HepG2 (cell line): ENCODE results near the gene SNX22. TPM values are rescaled to one million over a fixed set of nuclear protein-coding genes. Genes with fewer than 3 reads are reported as not detected.

Experiments
- BORCS8-MEF2B ChIP-seq: sonication (generic); formaldehyde crosslinking; IDR thresholded peaks from 2 replicates; pipeline ENCODE4 v1.8.0; 2022; ENCODE audit warnings: mild to moderate bottlenecking, missing genetic modification reagents
- CBX5 ChIP-seq: sonication (generic); formaldehyde crosslinking; IDR thresholded peaks from 2 replicates; pipeline ENCODE4 v1.4.0; 2020; ENCODE audit warnings: missing genetic modification reagents, borderline replicate concordance
- FOXA3 ChIP-seq: IDR thresholded peaks from 2 replicates; pipeline ENCODE4 v1.6.1; 2016; ENCODE audit warnings: missing genetic modification reagents, missing compliant biosample characterization
- KAT2B ChIP-seq: fragments of 150-350 bp; IDR thresholded peaks from 2 replicates; pipeline ENCODE4 v1.6.1; 2014; ENCODE audit warnings: low read depth, low read length, borderline replicate concordance
- PHF20 ChIP-seq: sonication (generic); formaldehyde crosslinking; IDR thresholded peaks from 2 replicates; pipeline ENCODE4 v1.5.0; 2020; ENCODE audit warnings: mild to moderate bottlenecking, missing genetic modification reagents
- PRMT3 ChIP-seq: sonication (generic); formaldehyde crosslinking; IDR thresholded peaks from 2 replicates; pipeline ENCODE4 v1.8.1; 2022; ENCODE audit warnings: low read depth, mild to moderate bottlenecking, moderate library complexity, missing genetic modification reagents, borderline replicate concordance
- SALL2 ChIP-seq: sonication (generic); formaldehyde crosslinking; IDR thresholded peaks from 2 replicates; pipeline ENCODE4 v1.8.1; 2023; ENCODE audit warnings: mild to moderate bottlenecking, missing genetic modification reagents, inconsistent platforms
- ZBTB21 ChIP-seq: sonication (generic); formaldehyde crosslinking; IDR thresholded peaks from 2 replicates; pipeline ENCODE4 v1.4.0; 2020; ENCODE audit warnings: missing genetic modification reagents
- ZNF556 ChIP-seq: sonication (generic); formaldehyde crosslinking; IDR thresholded peaks from 2 replicates; pipeline ENCODE4 v1.4.0; 2020; ENCODE audit warnings: mild to moderate bottlenecking, missing genetic modification reagents, borderline replicate concordance
- ZNF589 ChIP-seq: sonication (generic); formaldehyde crosslinking; conservative IDR thresholded peaks from 2 replicates; pipeline ENCODE4 v1.8.0; 2022; ENCODE audit warnings: mild to moderate bottlenecking, moderate library complexity, missing genetic modification reagents
- polyA plus RNA-seq, 8 experiments: library from polyadenylated mRNA; depleted of rRNA in 3 of 8; stranded (reverse) in 7 of 8; unstranded in 1 of 8; fragments of >200 nt; fragmentation: Illumina TruSeq in 4 of 8; extraction: Trizol in 4 of 8; gene quantifications; 2 replicates each; pipeline versions ENCODE4 v1.2.1 to v1.2.3, GENCODE V29; 2011 to 2016; ENCODE audit warnings: low read depth in 4 of 8, missing spikeins in 1 of 8, mixed read lengths in 1 of 8; ENCODE audit not compliant: insufficient read depth in 1 of 8
- total RNA-seq, 5 experiments: library from RNA; depleted of rRNA; stranded (reverse); fragments of >200 nt; fragmentation: Illumina TruSeq; extraction: Trizol; gene quantifications; 2 replicates each; pipeline ENCODE4 v1.2.3, GENCODE V29; 2016; ENCODE audit warnings: low read depth in 1 of 5
- TF ChIP-seq, protein P1 (sequence below): sonication (generic); formaldehyde crosslinking; IDR thresholded peaks from 2 replicates; pipeline ENCODE4 v1.4.0; 2020; ENCODE audit warnings: missing genetic modification reagents, borderline replicate concordance
- TF ChIP-seq, protein P2 (sequence below): sonication (generic); formaldehyde crosslinking; IDR thresholded peaks from 2 replicates; pipeline ENCODE4 v1.8.1; 2022; ENCODE audit warnings: mild to moderate bottlenecking, missing genetic modification reagents
- TF ChIP-seq, protein P3 (sequence below): sonication (generic); formaldehyde crosslinking; IDR thresholded peaks from 2 replicates; pipeline ENCODE4 v1.5.0; 2020; ENCODE audit warnings: mild to moderate bottlenecking, missing genetic modification reagents, borderline replicate concordance
- TF ChIP-seq, protein P4 (sequence below): sonication (generic); formaldehyde crosslinking; IDR thresholded peaks from 2 replicates; pipeline ENCODE4 v1.5.1; 2020; ENCODE audit warnings: missing genetic modification reagents, mild to moderate bottlenecking, borderline replicate concordance

SNX22 gene
- total and polyA plus RNA-seq, 2 of the 13 experiments (the other 11 are each of a cell fraction or from before 2014, with no cell fraction given): 2.3 to 5.5 TPM

DNA sequence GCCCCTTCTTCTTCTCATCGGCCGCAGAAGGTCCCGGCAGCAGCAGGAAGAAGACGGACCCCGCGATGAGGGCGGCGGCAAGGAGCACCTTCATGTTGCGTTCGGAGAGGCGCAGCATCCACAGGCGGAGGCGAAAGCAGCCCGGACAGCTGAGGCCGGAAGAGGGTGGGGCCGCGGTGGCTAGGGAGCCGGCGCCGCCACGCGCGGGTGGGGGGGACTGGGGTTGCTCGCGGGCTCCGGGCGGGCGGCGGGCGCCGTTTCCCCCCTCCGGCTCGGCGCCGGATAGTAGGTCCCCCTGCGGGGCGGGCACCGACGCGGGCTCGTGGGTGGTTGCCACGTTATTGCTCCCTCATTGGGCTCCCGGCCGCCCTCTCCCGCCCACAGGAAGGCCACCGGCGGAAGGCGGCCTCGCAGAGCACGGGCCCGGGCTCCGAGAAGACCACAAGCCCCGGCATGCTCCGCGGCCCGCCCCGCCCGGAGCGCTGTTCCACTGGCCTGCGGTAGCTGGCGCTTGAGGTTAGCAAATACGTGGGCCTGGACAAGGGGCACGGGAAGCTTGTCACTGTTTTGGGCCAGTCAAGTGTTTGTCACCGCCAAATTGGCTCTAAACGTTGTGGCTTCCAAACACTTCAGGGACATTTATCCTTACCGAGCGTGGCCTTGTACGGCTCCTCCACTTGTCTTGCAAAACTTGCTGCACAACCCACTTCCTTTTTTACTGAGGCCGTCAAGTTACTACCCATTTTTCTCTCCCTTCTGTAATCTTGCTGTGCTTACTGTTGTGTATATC, 11.5 kb downstream of the SNX22 start, which contains the start of gene PPIB (continued):
- TF ChIP-seq SALL2 (peak; percentile 79), BORCS8-MEF2B (CRISPR knock-in tag) (peak; percentile 52; the same call in 1 of the 2 replicates), FOXA3 (CRISPR knock-in tag) (peak; percentile 35; the same call in 1 of the 2 replicates), CBX5 (no peak), ZNF589 (CRISPR knock-in tag) (0 out of 2 replicates have a peak, but pooled peaks have one; percentile 61), ZNF556 (CRISPR knock-in tag) (peak; percentile 34; the same call in 1 of the 2 replicates), PRMT3 (no peak; the same call in 1 of the 2 replicates), PHF20 (CRISPR knock-in tag) (peak; percentile 57), ZBTB21 (no peak), KAT2B (no peak)
- TF ChIP-seq, protein P1, sequence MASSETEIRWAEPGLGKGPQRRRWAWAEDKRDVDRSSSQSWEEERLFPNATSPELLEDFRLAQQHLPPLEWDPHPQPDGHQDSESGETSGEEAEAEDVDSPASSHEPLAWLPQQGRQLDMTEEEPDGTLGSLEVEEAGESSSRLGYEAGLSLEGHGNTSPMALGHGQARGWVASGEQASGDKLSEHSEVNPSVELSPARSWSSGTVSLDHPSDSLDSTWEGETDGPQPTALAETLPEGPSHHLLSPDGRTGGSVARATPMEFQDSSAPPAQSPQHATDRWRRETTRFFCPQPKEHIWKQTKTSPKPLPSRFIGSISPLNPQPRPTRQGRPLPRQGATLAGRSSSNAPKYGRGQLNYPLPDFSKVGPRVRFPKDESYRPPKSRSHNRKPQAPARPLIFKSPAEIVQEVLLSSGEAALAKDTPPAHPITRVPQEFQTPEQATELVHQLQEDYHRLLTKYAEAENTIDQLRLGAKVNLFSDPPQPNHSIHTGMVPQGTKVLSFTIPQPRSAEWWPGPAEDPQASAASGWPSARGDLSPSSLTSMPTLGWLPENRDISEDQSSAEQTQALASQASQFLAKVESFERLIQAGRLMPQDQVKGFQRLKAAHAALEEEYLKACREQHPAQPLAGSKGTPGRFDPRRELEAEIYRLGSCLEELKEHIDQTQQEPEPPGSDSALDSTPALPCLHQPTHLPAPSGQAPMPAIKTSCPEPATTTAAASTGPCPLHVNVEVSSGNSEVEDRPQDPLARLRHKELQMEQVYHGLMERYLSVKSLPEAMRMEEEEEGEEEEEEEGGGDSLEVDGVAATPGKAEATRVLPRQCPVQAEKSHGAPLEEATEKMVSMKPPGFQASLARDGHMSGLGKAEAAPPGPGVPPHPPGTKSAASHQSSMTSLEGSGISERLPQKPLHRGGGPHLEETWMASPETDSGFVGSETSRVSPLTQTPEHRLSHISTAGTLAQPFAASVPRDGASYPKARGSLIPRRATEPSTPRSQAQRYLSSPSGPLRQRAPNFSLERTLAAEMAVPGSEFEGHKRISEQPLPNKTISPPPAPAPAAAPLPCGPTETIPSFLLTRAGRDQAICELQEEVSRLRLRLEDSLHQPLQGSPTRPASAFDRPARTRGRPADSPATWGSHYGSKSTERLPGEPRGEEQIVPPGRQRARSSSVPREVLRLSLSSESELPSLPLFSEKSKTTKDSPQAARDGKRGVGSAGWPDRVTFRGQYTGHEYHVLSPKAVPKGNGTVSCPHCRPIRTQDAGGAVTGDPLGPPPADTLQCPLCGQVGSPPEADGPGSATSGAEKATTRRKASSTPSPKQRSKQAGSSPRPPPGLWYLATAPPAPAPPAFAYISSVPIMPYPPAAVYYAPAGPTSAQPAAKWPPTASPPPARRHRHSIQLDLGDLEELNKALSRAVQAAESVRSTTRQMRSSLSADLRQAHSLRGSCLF: no peak
- TF ChIP-seq, protein P2, sequence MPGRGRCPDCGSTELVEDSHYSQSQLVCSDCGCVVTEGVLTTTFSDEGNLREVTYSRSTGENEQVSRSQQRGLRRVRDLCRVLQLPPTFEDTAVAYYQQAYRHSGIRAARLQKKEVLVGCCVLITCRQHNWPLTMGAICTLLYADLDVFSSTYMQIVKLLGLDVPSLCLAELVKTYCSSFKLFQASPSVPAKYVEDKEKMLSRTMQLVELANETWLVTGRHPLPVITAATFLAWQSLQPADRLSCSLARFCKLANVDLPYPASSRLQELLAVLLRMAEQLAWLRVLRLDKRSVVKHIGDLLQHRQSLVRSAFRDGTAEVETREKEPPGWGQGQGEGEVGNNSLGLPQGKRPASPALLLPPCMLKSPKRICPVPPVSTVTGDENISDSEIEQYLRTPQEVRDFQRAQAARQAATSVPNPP: no peak; the same call in 1 of the 2 replicates
- TF ChIP-seq, protein P3, sequence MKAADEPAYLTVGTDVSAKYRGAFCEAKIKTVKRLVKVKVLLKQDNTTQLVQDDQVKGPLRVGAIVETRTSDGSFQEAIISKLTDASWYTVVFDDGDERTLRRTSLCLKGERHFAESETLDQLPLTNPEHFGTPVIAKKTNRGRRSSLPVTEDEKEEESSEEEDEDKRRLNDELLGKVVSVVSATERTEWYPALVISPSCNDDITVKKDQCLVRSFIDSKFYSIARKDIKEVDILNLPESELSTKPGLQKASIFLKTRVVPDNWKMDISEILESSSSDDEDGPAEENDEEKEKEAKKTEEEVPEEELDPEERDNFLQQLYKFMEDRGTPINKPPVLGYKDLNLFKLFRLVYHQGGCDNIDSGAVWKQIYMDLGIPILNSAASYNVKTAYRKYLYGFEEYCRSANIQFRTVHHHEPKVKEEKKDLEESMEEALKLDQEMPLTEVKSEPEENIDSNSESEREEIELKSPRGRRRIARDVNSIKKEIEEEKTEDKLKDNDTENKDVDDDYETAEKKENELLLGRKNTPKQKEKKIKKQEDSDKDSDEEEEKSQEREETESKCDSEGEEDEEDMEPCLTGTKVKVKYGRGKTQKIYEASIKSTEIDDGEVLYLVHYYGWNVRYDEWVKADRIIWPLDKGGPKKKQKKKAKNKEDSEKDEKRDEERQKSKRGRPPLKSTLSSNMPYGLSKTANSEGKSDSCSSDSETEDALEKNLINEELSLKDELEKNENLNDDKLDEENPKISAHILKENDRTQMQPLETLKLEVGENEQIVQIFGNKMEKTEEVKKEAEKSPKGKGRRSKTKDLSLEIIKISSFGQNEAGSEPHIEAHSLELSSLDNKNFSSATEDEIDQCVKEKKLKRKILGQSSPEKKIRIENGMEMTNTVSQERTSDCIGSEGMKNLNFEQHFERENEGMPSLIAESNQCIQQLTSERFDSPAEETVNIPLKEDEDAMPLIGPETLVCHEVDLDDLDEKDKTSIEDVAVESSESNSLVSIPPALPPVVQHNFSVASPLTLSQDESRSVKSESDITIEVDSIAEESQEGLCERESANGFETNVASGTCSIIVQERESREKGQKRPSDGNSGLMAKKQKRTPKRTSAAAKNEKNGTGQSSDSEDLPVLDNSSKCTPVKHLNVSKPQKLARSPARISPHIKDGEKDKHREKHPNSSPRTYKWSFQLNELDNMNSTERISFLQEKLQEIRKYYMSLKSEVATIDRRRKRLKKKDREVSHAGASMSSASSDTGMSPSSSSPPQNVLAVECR (CRISPR knock-in tag): peak; percentile 89
- TF ChIP-seq, protein P4, sequence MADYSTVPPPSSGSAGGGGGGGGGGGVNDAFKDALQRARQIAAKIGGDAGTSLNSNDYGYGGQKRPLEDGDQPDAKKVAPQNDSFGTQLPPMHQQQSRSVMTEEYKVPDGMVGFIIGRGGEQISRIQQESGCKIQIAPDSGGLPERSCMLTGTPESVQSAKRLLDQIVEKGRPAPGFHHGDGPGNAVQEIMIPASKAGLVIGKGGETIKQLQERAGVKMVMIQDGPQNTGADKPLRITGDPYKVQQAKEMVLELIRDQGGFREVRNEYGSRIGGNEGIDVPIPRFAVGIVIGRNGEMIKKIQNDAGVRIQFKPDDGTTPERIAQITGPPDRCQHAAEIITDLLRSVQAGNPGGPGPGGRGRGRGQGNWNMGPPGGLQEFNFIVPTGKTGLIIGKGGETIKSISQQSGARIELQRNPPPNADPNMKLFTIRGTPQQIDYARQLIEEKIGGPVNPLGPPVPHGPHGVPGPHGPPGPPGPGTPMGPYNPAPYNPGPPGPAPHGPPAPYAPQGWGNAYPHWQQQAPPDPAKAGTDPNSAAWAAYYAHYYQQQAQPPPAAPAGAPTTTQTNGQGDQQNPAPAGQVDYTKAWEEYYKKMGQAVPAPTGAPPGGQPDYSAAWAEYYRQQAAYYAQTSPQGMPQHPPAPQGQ (CRISPR knock-in tag): no peak; the same call in 1 of the 2 replicates
